Breast epithelium (tissue), 4 donors: ENCODE data around the gene TTC28. TPM values are rescaled to one million over a fixed set of nuclear protein-coding genes. Genes with fewer than 3 reads are reported as not detected.

Experiments
- DNase-seq, 2 donors: peaks; one replicate each; pipeline ENCODE4 v3.0.0-alpha.2; 2019; ENCODE audit warnings: low spot score in 2 of 2
- H3K27ac ChIP-seq, 2 donors: fragments of 200-600 bp; sonication (generic) in 1 of 2; one replicate each; pipeline ENCODE4 v1.5.1; 2016 to 2019; ENCODE audit warnings: mild to moderate bottlenecking in 1 of 2
- H3K27me3 ChIP-seq, 2 donors: fragments of 200-600 bp; sonication (generic) in 1 of 2; one replicate each; pipeline versions ENCODE4 v1.5.1 to v1.6.0; 2017 to 2019; ENCODE audit warnings: control low read depth in 1 of 2, mild to moderate bottlenecking in 1 of 2
- H3K36me3 ChIP-seq: fragments of 200-600 bp; one replicate; pipeline ENCODE4 v1.5.1; 2019
- H3K4me1 ChIP-seq, 2 donors: fragments of 200-600 bp; sonication (generic); one replicate each; pipeline ENCODE4 v1.5.1; 2016 to 2019; ENCODE audit warnings: control low read depth in 1 of 2
- H3K4me3 ChIP-seq, 3 donors: fragments of 200-600 bp; sonication (generic); 1 replicate in 2 of 3; 2 replicates in 1 of 3; pipeline ENCODE4 v1.5.1; 2016 to 2019; ENCODE audit warnings: mild to moderate bottlenecking in 3 of 3, moderate library complexity in 2 of 3
- H3K9me3 ChIP-seq, 2 donors: fragments of 200-600 bp; sonication (generic) in 1 of 2; one replicate each; pipeline ENCODE4 v1.5.1; 2016 to 2019; ENCODE audit warnings: control low read depth in 1 of 2
- CTCF ChIP-seq, 3 donors: fragments of 450-650 bp; IDR thresholded peaks; one replicate each; pipeline ENCODE4 v1.5.1; 2016 to 2017; ENCODE audit warnings: antibody characterized with exemption in 3 of 3, mild to moderate bottlenecking in 3 of 3, moderate library complexity in 3 of 3
- POLR2A ChIP-seq: fragments of 450-650 bp; IDR thresholded peaks from one replicate; pipeline ENCODE4 v1.6.1; 2016; ENCODE audit warnings: antibody characterized with exemption, mild to moderate bottlenecking, moderate library complexity
- POLR2AphosphoS5 ChIP-seq, 3 donors: sonication (generic); formaldehyde crosslinking; IDR thresholded peaks; one replicate each; pipeline ENCODE4 v1.6.1; 2017; ENCODE audit warnings: antibody characterized with exemption in 3 of 3
- intact Hi-C: fragments of 100-400 bp; cut with DNase I; formaldehyde crosslinking; loops from one replicate; pipeline ENCODE4 v1.15.1; 2023; ENCODE audit warnings: low total_unique reads
- total RNA-seq, 3 donors: library from RNA; depleted of rRNA; stranded (reverse); fragments of >200 nt; gene quantifications; one replicate each; pipeline ENCODE4 v1.1.0, GENCODE V29; 2016

Gene TTC28
- total RNA-seq, 3 donors from 2014 or later, result 33.5 to 43.3 (median 40.2) TPM

GRCh38 chr22:28188178-28188879, 491.3 kb downstream of the TTC28 start:
- Histone ChIP-seq H3K4me3 (no peak overlapping the region), H3K27me3 (no peaks in the 10 kb centered on the region), H3K27ac (no peak overlapping the region), H3K4me1 (no peaks in the 10 kb centered on the region), H3K36me3 (no peaks in the 10 kb centered on the region), H3K9me3 (no peaks in the 10 kb centered on the region)
- no peak for DNase-seq
- TF ChIP-seq CTCF (IDR thresholded peaks at IDR 0.05) (no peak), POLR2A (no peak), POLR2AphosphoS5 (IDR thresholded peaks at IDR 0.05) (no peak)
- intact Hi-C loops, result no loop called here

- TF ChIP-seq POLR2A, result no peak
- TF ChIP-seq POLR2AphosphoS5 (IDR thresholded peaks at IDR 0.05), result no peak
- TF ChIP-seq CTCF (IDR thresholded peaks at IDR 0.05), result no peak
- no peak overlapping the region for H3K4me3 ChIP-seq
- intact Hi-C loops, result no loop called here
- no peak for DNase-seq
- H3K36me3 ChIP-seq, result no peaks in the 10 kb centered on the region
- no peaks in the 10 kb centered on the region for H3K27me3 ChIP-seq
- no peak overlapping the region for H3K27ac ChIP-seq
- no peaks in the 10 kb centered on the region for H3K4me1 ChIP-seq
- H3K9me3 ChIP-seq, result no peaks in the 10 kb centered on the region
Observed at GRCh38 chr22:28187612-28188011, 492.0 kb downstream of the TTC28 start.

GRCh38 chr22:28186641-28187040, 493.0 kb downstream of the TTC28 start:
- no peak for DNase-seq
- no peaks in the 10 kb centered on the region for H3K4me1 ChIP-seq
- no peak overlapping the region for H3K27ac ChIP-seq
- H3K36me3 ChIP-seq, result no peaks in the 10 kb centered on the region
- no peak overlapping the region for H3K4me3 ChIP-seq
- H3K27me3 ChIP-seq, result no peaks in the 10 kb centered on the region
- intact Hi-C loops, result no loop called here
- TF ChIP-seq POLR2AphosphoS5 (IDR thresholded peaks at IDR 0.05) (no peak), POLR2A (no peak), CTCF (IDR thresholded peaks at IDR 0.05) (no peak)
- H3K9me3 ChIP-seq, result no peaks in the 10 kb centered on the region

- no peaks in the 10 kb centered on the region for H3K4me1 ChIP-seq
- intact Hi-C loops, result no loop called here
- no peak overlapping the region for H3K27ac ChIP-seq
- no peaks in the 10 kb centered on the region for H3K36me3 ChIP-seq
- H3K9me3 ChIP-seq, result no peaks in the 10 kb centered on the region
- no peak overlapping the region for H3K4me3 ChIP-seq
- TF ChIP-seq CTCF (IDR thresholded peaks at IDR 0.05), result no peak
- no peak for TF ChIP-seq POLR2AphosphoS5 (IDR thresholded peaks at IDR 0.05)
- TF ChIP-seq POLR2A, result no peak
- H3K27me3 ChIP-seq, result no peaks in the 10 kb centered on the region
- DNase-seq, result no peak
Observed at GRCh38 chr22:28185130-28185529, 494.5 kb downstream of the TTC28 start.

- intact Hi-C loops, result no loop called here
Observed at GRCh38 chr22:28183078-28183860, 496.4 kb downstream of the TTC28 start.

More at GRCh38 chr22:28183078-28183860, 496.4 kb downstream of the TTC28 start:
- no peak overlapping the region for H3K27ac ChIP-seq
- no peak overlapping the region for H3K4me3 ChIP-seq
- TF ChIP-seq POLR2AphosphoS5 (IDR thresholded peaks at IDR 0.05), result no peak
- no peak for TF ChIP-seq POLR2A
- TF ChIP-seq CTCF (IDR thresholded peaks at IDR 0.05), result no peak
- no peaks in the 10 kb centered on the region for H3K36me3 ChIP-seq
- H3K27me3 ChIP-seq, result no peaks in the 10 kb centered on the region
- no peak for DNase-seq
- no peaks in the 10 kb centered on the region for H3K4me1 ChIP-seq
- no peaks in the 10 kb centered on the region for H3K9me3 ChIP-seq
